Activated CD8-positive, alpha-beta memory T cell treated with anti-CD3 and anti-CD28 coated beads for 36 hours (primary cell): ENCODE data around the gene OR52N5. TPM values are rescaled to one million over a fixed set of nuclear protein-coding genes. Genes with fewer than 3 reads are reported as not detected.

Source experiments
- CTCF ChIA-PET: fragments of 350-600 bp; sonication (Branson Sonifier 250); formaldehyde crosslinking; loops from one replicate; lab custom pipeline; 2021; ENCODE audit warnings: antibody characterized with exemption; lab: Charles Lee
- POLR2A ChIA-PET: fragments of 350-600 bp; sonication (Branson Sonifier 250); formaldehyde crosslinking; loops from one replicate; lab custom pipeline; 2021; ENCODE audit warnings: antibody characterized with exemption; lab: Charles Lee
- total RNA-seq, 2 experiments: library from RNA; stranded (reverse); gene quantifications; one replicate each; pipeline ENCODE4 v1.2.3, GENCODE V29; 2021

Gene OR52N5
- not detected for total RNA-seq

GRCh38 chr11:5783255-5783654, at the start of gene OR52N5:
TSS of gene OR52N5 (minus strand) at chr11:5783355. CDS start at chr11:5778634, 4,721 bp downstream.
- CTCF ChIA-PET, result no interaction called here
- POLR2A ChIA-PET, result no interaction called here

- POLR2A ChIA-PET, result no interaction called here
- CTCF ChIA-PET, result interaction anchor here (0.6 kb wide), 1 partner anchor 7 kb away, joined by 3 read pairs; no protein-coding TSS in a partner anchor
Measured at GRCh38 chr11:5831196-5831829, 48.2 kb upstream of the OR52N5 start.

- ChIA-PET POLR2A (no interaction called here), CTCF (no interaction called here)
Measured at GRCh38 chr11:5818245-5818886, 35.2 kb upstream of the OR52N5 start.

- POLR2A ChIA-PET, result no interaction called here
- CTCF ChIA-PET, result no interaction called here
Measured at GRCh38 chr11:5815534-5815933, 32.4 kb upstream of the OR52N5 start.

- ChIA-PET POLR2A (no interaction called here), CTCF (interaction anchor here (1.2 to 1.5 kb wide), 2 partner anchors 210 to 334 kb away, joined by 4 to 8 read pairs; no protein-coding TSS in a partner anchor)
Measured at GRCh38 chr11:5809905-5810795, 27.0 kb upstream of the OR52N5 start.

- ChIA-PET POLR2A (no interaction called here), CTCF (interaction anchor here (1.2 to 1.5 kb wide), 2 partner anchors 209 to 333 kb away, joined by 4 to 8 read pairs; no protein-coding TSS in a partner anchor)
Measured at GRCh38 chr11:5809122-5809519, 26.0 kb upstream of the OR52N5 start.

GRCh38 chr11:5808500-5809121, 25.5 kb upstream of the OR52N5 start, which contains the start of gene OR52N2:
TSS of gene OR52N2 (plus strand) at chr11:5808924. CDS start at chr11:5820336, 11,412 bp downstream.
- POLR2A ChIA-PET, result no interaction called here
- CTCF ChIA-PET, result interaction anchor here (1.2 kb wide), 1 partner anchor 209 kb away, joined by 8 read pairs; no protein-coding TSS in a partner anchor

GRCh38 chr11:5807580-5807979, 24.4 kb upstream of the OR52N5 start:
- CTCF ChIA-PET, result interaction anchor here (0.6 to 0.7 kb wide), 2 partner anchors 681 to 1171 kb away, joined by 3 to 4 read pairs; no protein-coding TSS in a partner anchor
- POLR2A ChIA-PET, result interaction anchor here (0.5 kb wide), 1 partner anchor 148 kb away, joined by 5 read pairs; no protein-coding TSS in a partner anchor

- CTCF ChIA-PET, result interaction anchor here (0.6 kb wide), 1 partner anchor 181 kb away, joined by 4 read pairs; no protein-coding TSS in a partner anchor
- POLR2A ChIA-PET, result no interaction called here
Measured at GRCh38 chr11:5803982-5804381, 20.8 kb upstream of the OR52N5 start.

GRCh38 chr11:5796541-5796940, 13.4 kb upstream of the OR52N5 start:
- ChIA-PET CTCF (no interaction called here), POLR2A (no interaction called here)

- CTCF ChIA-PET, result no interaction called here
- POLR2A ChIA-PET, result no interaction called here
Measured at GRCh38 chr11:5791165-5791564, 8.0 kb upstream of the OR52N5 start, which contains the start of gene OR52N1. TSS of gene OR52N1 (minus strand) at chr11:5791265. CDS start at chr11:5788816, 2,449 bp downstream.

GRCh38 chr11:5767056-5767455, 16.1 kb downstream of the OR52N5 start:
- POLR2A ChIA-PET, result no interaction called here
- CTCF ChIA-PET, result no interaction called here

GRCh38 chr11:5753943-5754342, 29.2 kb downstream of the OR52N5 start, which contains the start of gene OR52N4:
TSS of gene OR52N4 (plus strand) at chr11:5754243. CDS start at chr11:5754741, 498 bp downstream.
- ChIA-PET POLR2A (interaction anchor here (0.7 kb wide), 1 partner anchor 636 kb away, joined by 4 read pairs; no protein-coding TSS in a partner anchor), CTCF (interaction anchor here (0.7 kb wide), 1 partner anchor 12 kb away, joined by 4 read pairs; no protein-coding TSS in a partner anchor)

- CTCF ChIA-PET, result no interaction called here
- POLR2A ChIA-PET, result no interaction called here
Measured at GRCh38 chr11:5749836-5750235, 33.3 kb downstream of the OR52N5 start.

- CTCF ChIA-PET, result no interaction called here
- POLR2A ChIA-PET, result no interaction called here
Measured at GRCh38 chr11:5746614-5747013, 36.5 kb downstream of the OR52N5 start.

- ChIA-PET POLR2A (no interaction called here), CTCF (no interaction called here)
Measured at GRCh38 chr11:5738431-5738830, 44.7 kb downstream of the OR52N5 start.

- ChIA-PET POLR2A (no interaction called here), CTCF (no interaction called here)
Measured at GRCh38 chr11:5737670-5738392, 45.3 kb downstream of the OR52N5 start.

GRCh38 chr11:5737091-5737490, 46.1 kb downstream of the OR52N5 start:
- ChIA-PET POLR2A (no interaction called here), CTCF (no interaction called here)
